Stimulated activated CD4-positive, alpha-beta T cell treated with anti-CD3 and anti-CD28 coated beads, Interleukin-1b, Interleukin-23, amount 100 ng/mL, for 48 hours (primary cell): Measurements from ENCODE around the gene ZNF862.
"Not testable (repeated sequence)": the region's sequence is repeated elsewhere in the genome, so short reads cannot be mapped to it uniquely, and the experiment has no call there.

ENCODE experiments used
- DNase-seq: peaks from one replicate; pipeline ENCODE4 v3.0.0-alpha.2; 2020

Gene ZNF862

GRCh38 chr7:149825567-149826343 is 12.4 kb upstream of the ZNF862 start:
- no peak for DNase-seq

- no peak for DNase-seq
Observed at GRCh38 chr7:149826344-149827088, 11.7 kb upstream of the ZNF862 start.

- no peak for DNase-seq
Observed at GRCh38 chr7:149827089-149827981, 10.8 kb upstream of the ZNF862 start.

GRCh38 chr7:149828357-149829309 is 9.5 kb upstream of the ZNF862 start:
- DNase-seq, result no peak

GRCh38 chr7:149830527-149830926 is 7.6 kb upstream of the ZNF862 start:
- DNase-seq, result not testable (repeated sequence)

GRCh38 chr7:149830997-149831740 is 7.0 kb upstream of the ZNF862 start:
- DNase-seq, result no peak

GRCh38 chr7:149831741-149832219 is 6.4 kb upstream of the ZNF862 start:
- DNase-seq, result no peak

- no peak for DNase-seq
Observed at GRCh38 chr7:149832332-149833041, 5.7 kb upstream of the ZNF862 start.

- no peak for DNase-seq
Observed at GRCh38 chr7:149833495-149834130, 4.6 kb upstream of the ZNF862 start.

GRCh38 chr7:149834601-149835000 is 3.6 kb upstream of the ZNF862 start:
- DNase-seq, result no peak

- DNase-seq, result no peak
Observed at GRCh38 chr7:149836434-149836833, 1.7 kb upstream of the ZNF862 start.

- DNase-seq, result no peak
Observed at GRCh38 chr7:149837564-149838223, 481 bp upstream of the ZNF862 start.

- no peak for DNase-seq
Observed at GRCh38 chr7:149838992-149839408, 825 bp downstream of the ZNF862 start.

GRCh38 chr7:149839933-149840332 is 1.8 kb downstream of the ZNF862 start:
- DNase-seq, result no peak

- no peak for DNase-seq
Observed at GRCh38 chr7:149843566-149843965, 5.4 kb downstream of the ZNF862 start.

GRCh38 chr7:149844445-149844844 is 6.3 kb downstream of the ZNF862 start:
- no peak for DNase-seq

GRCh38 chr7:149845257-149845980 is 7.2 kb downstream of the ZNF862 start:
- no peak for DNase-seq

GRCh38 chr7:149846021-149846420 is 7.8 kb downstream of the ZNF862 start:
- no peak for DNase-seq
